Sigmoid colon (tissue), 4 donors: ENCODE results near the gene KIF13A.
A peak's percentile ranks its signal among the peaks of the same experiment; 100 is the strongest.

Source experiments
- CTCF ChIP-seq, 4 experiments: fragments of 450-650 bp in 3 of 4; fragments of 200-600 bp in 1 of 4; IDR thresholded peaks; one replicate each; pipeline ENCODE4 v1.5.1; 2016 to 2019; ENCODE audit warnings: antibody characterized with exemption in 4 of 4, mild to moderate bottlenecking in 3 of 4, moderate library complexity in 2 of 4
- POLR2AphosphoS5 ChIP-seq, 4 donors: sonication (generic); formaldehyde crosslinking; IDR thresholded peaks; one replicate each; pipeline ENCODE4 v1.6.1; 2017; ENCODE audit warnings: antibody characterized with exemption in 4 of 4

GRCh38 chr6:17962436-17963031 lies 24.9 kb downstream of the KIF13A start:
- TF ChIP-seq CTCF (IDR thresholded peaks at IDR 0.05) (no peak), POLR2AphosphoS5 (IDR thresholded peaks at IDR 0.05) (peak; percentile 64 to 88 (median 86))
